Neuronal stem cell (in vitro differentiated cells): ENCODE data around the gene MAPT.

ENCODE experiments used
- DNase-seq: peaks from one replicate; pipeline ENCODE4 v3.0.0-alpha.2; 2013; ENCODE audit warnings: low spot score
- H2AFZ ChIP-seq: one replicate; pipeline ENCODE4 v1.6.1; 2013; ENCODE audit warnings: mild to moderate bottlenecking, low read length, inconsistent platforms
- H2AK5ac ChIP-seq: 2 replicates; pipeline ENCODE4 v1.6.1; 2013; ENCODE audit warnings: low read depth, mild to moderate bottlenecking, inconsistent platforms, low read length, moderate library complexity, mixed read lengths
- H2BK120ac ChIP-seq: 2 replicates; pipeline ENCODE4 v1.6.1; 2013; ENCODE audit warnings: low read depth, mild to moderate bottlenecking, inconsistent platforms, low read length, moderate library complexity, mixed read lengths
- H2BK12ac ChIP-seq: one replicate; pipeline ENCODE4 v1.6.1; 2013; ENCODE audit warnings: low read length, inconsistent platforms
- H2BK15ac ChIP-seq: 2 replicates; pipeline ENCODE4 v1.6.1; 2013; ENCODE audit warnings: mild to moderate bottlenecking, low read length, inconsistent platforms, mixed read lengths
- H2BK5ac ChIP-seq: one replicate; pipeline ENCODE4 v1.6.1; 2013; ENCODE audit warnings: inconsistent platforms, mild to moderate bottlenecking, low read length, moderate library complexity
- H3K14ac ChIP-seq: one replicate; pipeline ENCODE4 v1.6.1; 2013; ENCODE audit warnings: low read length, inconsistent platforms
- H3K18ac ChIP-seq: 2 replicates; pipeline ENCODE4 v1.6.1; 2013; ENCODE audit warnings: low read length, inconsistent platforms
- H3K23ac ChIP-seq: 2 replicates; pipeline ENCODE4 v1.6.1; 2013; ENCODE audit warnings: low read depth, mild to moderate bottlenecking, mixed read lengths, low read length, inconsistent platforms; ENCODE audit not compliant: poor library complexity
- H3K27ac ChIP-seq: replicated peaks from 3 replicates; pipeline ENCODE4 v1.5.1; 2013; ENCODE audit warnings: low read length, inconsistent platforms
- H3K27me3 ChIP-seq, 3 experiments: 2 replicates each; pipeline ENCODE4 v1.6.1; 2013; ENCODE audit warnings: low read length in 3 of 3, mild to moderate bottlenecking in 2 of 3, inconsistent platforms in 1 of 3, low read depth in 1 of 3, mixed read lengths in 1 of 3, moderate library complexity in 1 of 3; ENCODE audit not compliant: control insufficient read depth in 3 of 3, insufficient read depth in 3 of 3
- H3K36me3 ChIP-seq, 2 donors: replicated peaks in 1 of 2; 2 replicates each; pipeline ENCODE4 v1.6.1; 2013; ENCODE audit warnings: low read length in 2 of 2; ENCODE audit not compliant: control insufficient read depth in 2 of 2, insufficient read depth in 2 of 2
- H3K4ac ChIP-seq: 2 replicates; pipeline ENCODE4 v1.6.1; 2013; ENCODE audit warnings: inconsistent platforms, mild to moderate bottlenecking, low read length, moderate library complexity
- H3K4me1 ChIP-seq, 2 donors: 1 replicate in 1 of 2; 2 replicates in 1 of 2; pipeline ENCODE4 v1.6.1; 2013; ENCODE audit warnings: low read length in 2 of 2, low read depth in 1 of 2; ENCODE audit not compliant: control insufficient read depth in 2 of 2, insufficient read depth in 1 of 2
- H3K4me2 ChIP-seq: one replicate; pipeline ENCODE4 v1.6.1; 2013; ENCODE audit warnings: mild to moderate bottlenecking, low read length, inconsistent platforms; ENCODE audit not compliant: insufficient read depth, poor library complexity, severe bottlenecking
- H3K4me3 ChIP-seq, 2 donors: 2 replicates each; pipeline ENCODE4 v1.5.1; 2013; ENCODE audit warnings: low read length in 2 of 2, mild to moderate bottlenecking in 2 of 2, inconsistent platforms in 1 of 2, moderate library complexity in 1 of 2
- H3K79me1 ChIP-seq: one replicate; pipeline ENCODE4 v1.6.1; 2013; ENCODE audit warnings: low read depth, mild to moderate bottlenecking, inconsistent platforms, low read length, moderate library complexity
- H3K9ac ChIP-seq: one replicate; pipeline ENCODE4 v1.6.1; 2013; ENCODE audit warnings: mild to moderate bottlenecking, low read depth, low read length, inconsistent platforms; ENCODE audit not compliant: poor library complexity
- H3K9me3 ChIP-seq, 2 donors: replicated peaks in 1 of 2; 2 replicates each; pipeline versions ENCODE3 to v1.6.1; 2013; ENCODE audit warnings: low read length in 2 of 2, mild to moderate bottlenecking in 2 of 2, inconsistent platforms in 1 of 2, low read depth in 1 of 2, mixed read lengths in 1 of 2, moderate library complexity in 1 of 2; ENCODE audit not compliant: control insufficient read depth in 2 of 2, insufficient read depth in 1 of 2
- H4K8ac ChIP-seq: one replicate; pipeline ENCODE4 v1.6.1; 2013; ENCODE audit warnings: low read depth, mild to moderate bottlenecking, inconsistent platforms, low read length, moderate library complexity
- H4K91ac ChIP-seq: one replicate; pipeline ENCODE4 v1.6.1; 2013; ENCODE audit warnings: low read length, low read depth, mild to moderate bottlenecking, inconsistent platforms; ENCODE audit not compliant: poor library complexity
- WGBS, 2 donors: extraction: QIAGEN DNeasy Blood & Tissue Kit; methylation state at CpG; one replicate each; pipeline ENCODE4 v1.1.7; 2013; ENCODE audit warnings: missing lambda C conversion rate in 2 of 2, mixed read lengths in 1 of 2; ENCODE audit not compliant: insufficient read length in 2 of 2, insufficient replicate concordance in 1 of 2; ENCODE audit errors: extremely low coverage in 2 of 2; 5-methylcytosine and 5-hydroxymethylcytosine counted together

The MAPT gene

GRCh38 chr17:45929344-45929743, 35.0 kb downstream of the MAPT start:
- Histone ChIP-seq H3K27ac (no peak overlapping the region), H2BK120ac (no peak overlapping the region), H3K27me3 (no peaks in the 10 kb centered on the region), H3K9me3 (peaks cover 0 to 9% of the 10 kb centered on the region in 2 donors), H3K4ac (no peak overlapping the region), H3K4me3 (no peak overlapping the region), H2BK12ac (no peak overlapping the region), H3K18ac (no peak overlapping the region), H3K9ac (no peak overlapping the region), H3K4me1 (no peaks in the 10 kb centered on the region), H3K4me2 (no peak overlapping the region), H2BK15ac (no peak overlapping the region), H3K23ac (no peak overlapping the region), H4K8ac (no peak overlapping the region), H2BK5ac (no peak overlapping the region), H2AFZ (no peak overlapping the region), H4K91ac (no peak overlapping the region), H3K14ac (no peak overlapping the region), H2AK5ac (no peak overlapping the region), H3K36me3 (no peaks in the 10 kb centered on the region), H3K79me1 (no peaks in the 10 kb centered on the region)
- no CpG with 5 or more reads among the region's 1 CpG for WGBS, 2 donors
- no peak for DNase-seq

GRCh38 chr17:45930420-45930951, 36.1 kb downstream of the MAPT start:
- DNase-seq, result no peak
- WGBS, 2 donors, result no CpG with 5 or more reads among the region's 8 CpGs
- Histone ChIP-seq H3K27me3 (no peaks in the 10 kb centered on the region), H3K9ac (no peak overlapping the region), H3K18ac (peak overlapping the region; percentile 64), H2AFZ (no peak overlapping the region), H3K4ac (no peak overlapping the region), H3K79me1 (no peaks in the 10 kb centered on the region), H2BK15ac (no peak overlapping the region), H3K4me2 (no peak overlapping the region), H3K36me3 (no peaks in the 10 kb centered on the region), H3K14ac (no peak overlapping the region), H2BK12ac (no peak overlapping the region), H2BK5ac (no peak overlapping the region), H3K27ac (no peak overlapping the region), H2AK5ac (no peak overlapping the region), H3K4me1 (no peaks in the 10 kb centered on the region), H2BK120ac (no peak overlapping the region), H4K91ac (no peak overlapping the region), H3K4me3 (no peak overlapping the region), H3K23ac (no peak overlapping the region), H3K9me3 (peaks cover 0 to 9% of the 10 kb centered on the region in 2 donors), H4K8ac (no peak overlapping the region)

- no peak overlapping the region for H2BK5ac ChIP-seq
- no peaks in the 10 kb centered on the region for H3K36me3 ChIP-seq
- H3K4me3 ChIP-seq, result no peak overlapping the region
- no peak overlapping the region for H3K9ac ChIP-seq
- peaks cover 0 to 9% of the 10 kb centered on the region in 2 donors for H3K9me3 ChIP-seq
- H3K4me1 ChIP-seq, result no peaks in the 10 kb centered on the region
- no peak overlapping the region for H4K91ac ChIP-seq
- no peak overlapping the region for H2AK5ac ChIP-seq
- H2BK12ac ChIP-seq, result no peak overlapping the region
- H3K4me2 ChIP-seq, result no peak overlapping the region
- H3K4ac ChIP-seq, result no peak overlapping the region
- H3K27me3 ChIP-seq, result peaks cover 0 to 3% (median 0%) of the 10 kb centered on the region in 3 experiments
- H3K14ac ChIP-seq, result no peak overlapping the region
- no peak overlapping the region for H3K27ac ChIP-seq
- H3K23ac ChIP-seq, result no peak overlapping the region
- no peak overlapping the region for H2BK120ac ChIP-seq
- no CpG with 5 or more reads among the region's 2 CpGs for WGBS, 2 donors
- no peaks in the 10 kb centered on the region for H3K79me1 ChIP-seq
- H2BK15ac ChIP-seq, result no peak overlapping the region
- no peak overlapping the region for H2AFZ ChIP-seq
- DNase-seq, result no peak
- H4K8ac ChIP-seq, result no peak overlapping the region
- no peak overlapping the region for H3K18ac ChIP-seq
These were observed 37.3 kb downstream of the MAPT start for GRCh38 chr17:45931677-45932076.

GRCh38 chr17:45934044-45934979, 40.0 kb downstream of the MAPT start:
- DNase-seq, result no peak
- Histone ChIP-seq H3K4me1 (no peaks in the 10 kb centered on the region), H3K14ac (no peak overlapping the region), H2BK120ac (no peak overlapping the region), H3K9ac (no peak overlapping the region), H4K8ac (no peak overlapping the region), H4K91ac (no peak overlapping the region), H2BK15ac (no peak overlapping the region), H2AFZ (no peak overlapping the region), H3K79me1 (no peaks in the 10 kb centered on the region), H2BK5ac (no peak overlapping the region), H3K23ac (no peak overlapping the region), H2BK12ac (no peak overlapping the region), H3K36me3 (no peaks in the 10 kb centered on the region), H3K4ac (no peak overlapping the region), H2AK5ac (no peak overlapping the region), H3K4me2 (no peak overlapping the region), H3K4me3 (no peak overlapping the region), H3K18ac (no peak overlapping the region), H3K27ac (no peak overlapping the region), H3K27me3 (peaks cover 0 to 7% (median 0%) of the 10 kb centered on the region in 3 experiments), H3K9me3 (no peaks in the 10 kb centered on the region)
- WGBS, 2 donors, result no CpG with 5 or more reads among the region's 12 CpGs
